IMR-90 (cell line): ENCODE measurements around the gene VTN. TPM values are rescaled to one million over a fixed set of nuclear protein-coding genes. Genes with fewer than 3 reads are reported as not detected.

ENCODE experiments used
- ATAC-seq: fragments of 200-7000 bp; cut with Tn5 transposase; 2 replicates; pipeline ENCODE4 v1.9.1; 2020; ENCODE audit warnings: low read depth, mild to moderate bottlenecking, moderate library complexity
- BruUV-seq: library from RNA; stranded (reverse); fragments of 400-500 nt; replicated peaks from 2 replicates; lab custom pipeline; 2021; lab: Mats Ljungman, UMichigan
- CTCF ChIA-PET: fragments of 300-600 bp; formaldehyde crosslinking; extraction: SDS; loops from one replicate; lab custom pipeline; 2021; ENCODE audit warnings: antibody characterized with exemption; lab: Yijun Ruan, JAX
- POLR2A ChIA-PET: fragments of 300-600 bp; sonication (Branson Sonifier 250); formaldehyde crosslinking; loops from one replicate; lab custom pipeline; 2022; ENCODE audit warnings: antibody characterized with exemption; ENCODE audit not compliant: unreplicated experiment; lab: Charles Lee
- DNase-seq: peaks from one replicate; pipeline ENCODE4 v3.0.0; 2013
- H2AFZ ChIP-seq: replicated peaks from 2 replicates; pipeline ENCODE3; 2013; ENCODE audit warnings: low read length, mild to moderate bottlenecking; ENCODE audit not compliant: poor library complexity
- H2AK5ac ChIP-seq: 2 replicates; pipeline ENCODE4 v1.6.1; 2013; ENCODE audit warnings: low read depth, low read length, inconsistent platforms
- H2AK9ac ChIP-seq: replicated peaks from 2 replicates; pipeline ENCODE3; 2013; ENCODE audit warnings: mild to moderate bottlenecking, low read depth, low read length, moderate library complexity; ENCODE audit not compliant: poor library complexity
- H2BK120ac ChIP-seq: 2 replicates; pipeline ENCODE4 v1.6.1; 2013; ENCODE audit warnings: low read depth, low read length, inconsistent platforms
- H2BK15ac ChIP-seq: 3 replicates; pipeline ENCODE4 v1.6.1; 2013; ENCODE audit warnings: low read depth, low read length, inconsistent platforms
- H2BK20ac ChIP-seq: 2 replicates; pipeline ENCODE4 v1.6.1; 2013; ENCODE audit warnings: low read depth, mild to moderate bottlenecking, inconsistent platforms, low read length, moderate library complexity
- H2BK5ac ChIP-seq: 2 replicates; pipeline ENCODE4 v1.6.1; 2013; ENCODE audit warnings: mild to moderate bottlenecking, low read depth, low read length, inconsistent platforms; ENCODE audit not compliant: poor library complexity, severe bottlenecking
- H3K14ac ChIP-seq: replicated peaks from 2 replicates; pipeline ENCODE4 v1.6.1; 2013; ENCODE audit warnings: low read depth, low read length, inconsistent platforms
- H3K18ac ChIP-seq: 2 replicates; pipeline ENCODE4 v1.6.1; 2013; ENCODE audit warnings: low read depth, low read length, control low read depth
- H3K23ac ChIP-seq: 2 replicates; pipeline ENCODE4 v1.6.1; 2013; ENCODE audit warnings: low read depth, low read length, inconsistent platforms
- H3K27ac ChIP-seq: 2 replicates; pipeline ENCODE4 v1.5.1; 2013; ENCODE audit warnings: mild to moderate bottlenecking, control low read depth, low read length; ENCODE audit not compliant: insufficient read depth
- H3K27me3 ChIP-seq: 2 replicates; pipeline ENCODE4 v1.6.1; 2013; ENCODE audit warnings: low read length; ENCODE audit not compliant: control insufficient read depth, insufficient read depth
- H3K36me3 ChIP-seq: 2 replicates; pipeline ENCODE4 v1.6.1; 2013; ENCODE audit warnings: low read length, mixed read lengths; ENCODE audit not compliant: control insufficient read depth, insufficient read depth
- H3K4ac ChIP-seq: 2 replicates; pipeline ENCODE4 v1.6.1; 2013; ENCODE audit warnings: low read depth, low read length, inconsistent platforms
- H3K4me1 ChIP-seq: 2 replicates; pipeline ENCODE4 v1.6.1; 2013; ENCODE audit warnings: low read length, mixed read lengths; ENCODE audit not compliant: control insufficient read depth, insufficient read depth
- H3K4me2 ChIP-seq: 2 replicates; pipeline ENCODE4 v1.6.1; 2013; ENCODE audit warnings: low read depth, mild to moderate bottlenecking, control low read depth, low read length, moderate library complexity
- H3K4me3 ChIP-seq: 2 replicates; pipeline ENCODE4 v1.5.1; 2013; ENCODE audit warnings: low read depth, mild to moderate bottlenecking, control low read depth, low read length, moderate library complexity; ENCODE audit not compliant: insufficient read depth
- H3K56ac ChIP-seq: 2 replicates; pipeline ENCODE4 v1.6.1; 2013; ENCODE audit warnings: low read length, inconsistent platforms; ENCODE audit not compliant: insufficient read depth; ENCODE audit errors: extremely low read depth
- H3K79me1 ChIP-seq, 2 experiments: 2 replicates each; pipeline ENCODE4 v1.6.1; 2013; ENCODE audit warnings: low read length in 2 of 2, inconsistent platforms in 1 of 2, low read depth in 1 of 2
- H3K9ac ChIP-seq: 2 replicates; pipeline ENCODE4 v1.6.1; 2013; ENCODE audit warnings: low read depth, low read length, control low read depth
- H3K9me1 ChIP-seq: 2 replicates; pipeline ENCODE4 v1.6.1; 2013; ENCODE audit warnings: low read length, inconsistent platforms; ENCODE audit not compliant: insufficient read depth
- H3K9me3 ChIP-seq: 2 replicates; pipeline ENCODE4 v1.6.1; 2013; ENCODE audit warnings: low read length; ENCODE audit not compliant: control insufficient read depth, insufficient read depth
- H4K20me1 ChIP-seq: 2 replicates; pipeline ENCODE4 v1.6.1; 2013; ENCODE audit warnings: low read length, inconsistent platforms; ENCODE audit not compliant: insufficient read depth
- H4K5ac ChIP-seq: 2 replicates; pipeline ENCODE4 v1.6.1; 2013; ENCODE audit warnings: mild to moderate bottlenecking, low read depth, low read length, control low read depth
- H4K8ac ChIP-seq, 2 experiments: 2 replicates each; pipeline ENCODE4 v1.6.1; 2013; ENCODE audit warnings: low read depth in 2 of 2, low read length in 2 of 2, control low read depth in 1 of 2, inconsistent platforms in 1 of 2
- H4K91ac ChIP-seq: 2 replicates; pipeline ENCODE4 v1.6.1; 2013; ENCODE audit warnings: low read depth, low read length, inconsistent platforms; ENCODE audit not compliant: insufficient read depth
- BHLHE40 ChIP-seq: fragments of 150-350 bp; IDR thresholded peaks from 2 replicates; pipeline ENCODE4 v1.6.1; 2016; ENCODE audit warnings: mild to moderate bottlenecking, low read depth, low read length
- CEBPB ChIP-seq: IDR thresholded peaks from 2 replicates; pipeline ENCODE4 v1.6.1; 2012; ENCODE audit warnings: low read depth, low read length, improper control_type of control experiment
- CHD1 ChIP-seq: IDR thresholded peaks from 2 replicates; pipeline ENCODE4 v1.6.1; 2012; ENCODE audit warnings: low read depth, low read length, improper control_type of control experiment
- FOS ChIP-seq: fragments of 150-350 bp; IDR thresholded peaks from 2 replicates; pipeline ENCODE4 v1.6.1; 2016; ENCODE audit warnings: low read depth, low read length
- MAFK ChIP-seq: IDR thresholded peaks from 2 replicates; pipeline ENCODE4 v1.6.1; 2012; ENCODE audit warnings: low read depth, low read length, improper control_type of control experiment
- MAZ ChIP-seq: IDR thresholded peaks from 2 replicates; pipeline ENCODE4 v1.6.1; 2012; ENCODE audit warnings: low read depth, mild to moderate bottlenecking, low read length, improper control_type of control experiment, moderate library complexity, borderline replicate concordance
- MXI1 ChIP-seq: IDR thresholded peaks from 2 replicates; pipeline ENCODE4 v1.6.1; 2012; ENCODE audit warnings: low read depth, mild to moderate bottlenecking, low read length, moderate library complexity, borderline replicate concordance
- NFE2L2 ChIP-seq: fragments of 150-350 bp; IDR thresholded peaks from 2 replicates; pipeline ENCODE4 v1.6.1; 2016; ENCODE audit warnings: low read depth, mild to moderate bottlenecking, low read length
- POLR2A ChIP-seq: IDR thresholded peaks from 2 replicates; pipeline ENCODE4 v1.6.1; 2012; ENCODE audit warnings: mild to moderate bottlenecking, low read depth, low read length
- RAD21 ChIP-seq: IDR thresholded peaks from 2 replicates; pipeline ENCODE4 v1.6.1; 2012; ENCODE audit warnings: low read length, improper control_type of control experiment
- RCOR1 ChIP-seq: IDR thresholded peaks from 2 replicates; pipeline ENCODE4 v1.6.1; 2012; ENCODE audit warnings: mild to moderate bottlenecking, low read length, improper control_type of control experiment; ENCODE audit not compliant: insufficient replicate concordance
- RFX5 ChIP-seq: IDR thresholded peaks from 2 replicates; pipeline ENCODE4 v1.8.0; 2012; ENCODE audit warnings: low read depth, mild to moderate bottlenecking, low read length, moderate library complexity
- SMC3 ChIP-seq: fragments of 150-350 bp; IDR thresholded peaks from 2 replicates; pipeline ENCODE4 v1.6.1; 2016; ENCODE audit warnings: low read depth, mild to moderate bottlenecking, antibody characterized with exemption, low read length, moderate library complexity
- WGBS, 2 experiments: methylation state at CpG; one replicate each; pipeline versions ENCODE4 v1.1.5 to v1.1.7; 2013; ENCODE audit warnings: missing lambda C conversion rate in 2 of 2; ENCODE audit not compliant: insufficient read length in 1 of 2; ENCODE audit errors: extremely low coverage in 2 of 2; 5-methylcytosine and 5-hydroxymethylcytosine counted together
- dilution Hi-C: fragments of 300-500 bp; cut with HindIII; formaldehyde crosslinking; loops from one replicate; pipeline ENCODE4 v1.14.3; 2018; ENCODE audit warnings: low sequenced_read_pairs; ENCODE audit not compliant: unreplicated experiment
- in situ Hi-C: fragments of 300-500 bp; cut with MboI; formaldehyde crosslinking; loops from 3 replicates; pipeline ENCODE4 v1.14.3; 2019; ENCODE audit warnings: low sequenced_read_pairs, inconsistent platforms, mixed read lengths
- intact Hi-C: fragments of 100-400 bp; cut with micrococcal nuclease; formaldehyde crosslinking; loops from 2 replicates; pipeline ENCODE4 v1.10.0; 2022
- polyA plus RNA-seq, 3 experiments: library from polyadenylated mRNA; depleted of rRNA; stranded (reverse); fragments of >200 nt; gene quantifications; 2 replicates each; pipeline ENCODE4 v1.2.3, GENCODE V29; 2012; ENCODE audit warnings: low replicate concordance in 1 of 3
- total RNA-seq: library from RNA; depleted of rRNA; stranded (reverse); fragments of >200 nt; gene quantifications from 2 replicates; pipeline ENCODE4 v1.2.3, GENCODE V29; 2012
- TF ChIP-seq, protein P1 (sequence below): fragments of 150-350 bp; IDR thresholded peaks from 2 replicates; pipeline ENCODE4 v1.6.1; 2017; ENCODE audit warnings: mild to moderate bottlenecking, antibody characterized with exemption, low read length, low read depth
- TF ChIP-seq, protein P2 (sequence below): conservative IDR thresholded peaks from 2 replicates; pipeline ENCODE4 v1.5.1; 2012; ENCODE audit warnings: mild to moderate bottlenecking, low read depth, low read length, improper control_type of control experiment

VTN gene
- total and polyA plus RNA-seq, 2 of the 4 experiments (the other 2 are of a cell fraction): 0.18 to 1.0 TPM

DNA sequence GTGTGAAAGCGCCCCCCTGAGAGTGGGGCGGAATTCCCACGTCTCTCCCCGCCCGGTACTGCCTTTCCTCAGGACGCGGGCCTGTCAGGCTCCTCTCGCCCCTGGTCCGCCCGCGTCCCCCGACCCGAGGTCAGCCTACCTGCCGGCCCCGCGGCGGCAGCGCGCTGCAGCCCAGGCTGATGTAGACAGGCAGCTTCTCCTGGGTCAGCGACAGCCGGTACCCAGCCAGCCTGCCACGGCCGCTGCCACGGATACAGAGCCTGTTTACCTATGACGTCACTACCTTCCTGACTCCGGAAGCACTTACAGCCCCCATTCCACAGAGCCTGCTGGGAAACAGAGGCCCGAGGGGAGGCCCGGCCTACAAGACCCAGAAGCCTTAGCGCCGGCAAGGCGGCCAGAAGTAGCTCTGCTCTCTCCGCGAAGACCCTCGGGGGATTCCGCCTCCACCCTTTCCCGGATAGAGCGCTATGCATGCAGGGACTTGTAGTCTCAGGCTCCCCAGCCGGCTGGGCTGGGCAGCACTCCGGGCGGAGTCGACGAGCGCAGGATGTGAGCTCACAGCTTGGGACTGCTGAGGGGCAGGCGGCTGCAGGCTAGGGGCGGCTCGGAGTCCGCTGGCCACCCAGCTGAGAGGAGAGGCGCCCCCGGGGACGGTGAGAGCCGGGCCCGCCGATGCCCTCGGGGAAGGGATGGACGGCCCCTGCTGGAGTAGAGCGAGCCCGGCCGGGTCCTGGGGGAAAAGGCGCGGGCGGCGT is 34.7 kb downstream of the VTN start, which contains the start of the genes IFT20 and TNFAIP1:
TSS of gene IFT20 (minus strand) at position 272 of the 758 bp plus-strand sequence. CDS start 3,487 bp downstream, outside the sequence.
TSS of gene TNFAIP1 (plus strand) at position 561 of the 758 bp plus-strand sequence. CDS start 3,761 bp downstream, outside the sequence.
- in situ Hi-C loops: loop anchor here (25.0 kb wide), 1 partner anchor 798 kb away; no protein-coding TSS in a partner anchor
- peak within 1 kb of the TSS; percentile 93 for H2AFZ ChIP-seq
- TF ChIP-seq BHLHE40: no peak
- TF ChIP-seq, protein P1, sequence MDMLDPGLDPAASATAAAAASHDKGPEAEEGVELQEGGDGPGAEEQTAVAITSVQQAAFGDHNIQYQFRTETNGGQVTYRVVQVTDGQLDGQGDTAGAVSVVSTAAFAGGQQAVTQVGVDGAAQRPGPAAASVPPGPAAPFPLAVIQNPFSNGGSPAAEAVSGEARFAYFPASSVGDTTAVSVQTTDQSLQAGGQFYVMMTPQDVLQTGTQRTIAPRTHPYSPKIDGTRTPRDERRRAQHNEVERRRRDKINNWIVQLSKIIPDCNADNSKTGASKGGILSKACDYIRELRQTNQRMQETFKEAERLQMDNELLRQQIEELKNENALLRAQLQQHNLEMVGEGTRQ: no peak
- no peak; the same call in 1 of the 2 replicates for TF ChIP-seq MAFK
- TF ChIP-seq RFX5: no peak
- peak; percentile 28; the same call in 1 of the 2 replicates for TF ChIP-seq MXI1
- TF ChIP-seq SMC3: no peak
- peak; percentile 36; the same call in 1 of the 2 replicates for TF ChIP-seq NFE2L2
- peak; percentile 42 for TF ChIP-seq RCOR1
- peak; percentile 87 for TF ChIP-seq MAZ
- peak; percentile 44; the same call in 1 of the 2 replicates for TF ChIP-seq CHD1
- no peak for TF ChIP-seq CEBPB
- TF ChIP-seq POLR2A: peak; percentile 98
- peak; percentile 4; the same call in 1 of the 2 replicates for TF ChIP-seq RAD21
- TF ChIP-seq, protein P2, sequence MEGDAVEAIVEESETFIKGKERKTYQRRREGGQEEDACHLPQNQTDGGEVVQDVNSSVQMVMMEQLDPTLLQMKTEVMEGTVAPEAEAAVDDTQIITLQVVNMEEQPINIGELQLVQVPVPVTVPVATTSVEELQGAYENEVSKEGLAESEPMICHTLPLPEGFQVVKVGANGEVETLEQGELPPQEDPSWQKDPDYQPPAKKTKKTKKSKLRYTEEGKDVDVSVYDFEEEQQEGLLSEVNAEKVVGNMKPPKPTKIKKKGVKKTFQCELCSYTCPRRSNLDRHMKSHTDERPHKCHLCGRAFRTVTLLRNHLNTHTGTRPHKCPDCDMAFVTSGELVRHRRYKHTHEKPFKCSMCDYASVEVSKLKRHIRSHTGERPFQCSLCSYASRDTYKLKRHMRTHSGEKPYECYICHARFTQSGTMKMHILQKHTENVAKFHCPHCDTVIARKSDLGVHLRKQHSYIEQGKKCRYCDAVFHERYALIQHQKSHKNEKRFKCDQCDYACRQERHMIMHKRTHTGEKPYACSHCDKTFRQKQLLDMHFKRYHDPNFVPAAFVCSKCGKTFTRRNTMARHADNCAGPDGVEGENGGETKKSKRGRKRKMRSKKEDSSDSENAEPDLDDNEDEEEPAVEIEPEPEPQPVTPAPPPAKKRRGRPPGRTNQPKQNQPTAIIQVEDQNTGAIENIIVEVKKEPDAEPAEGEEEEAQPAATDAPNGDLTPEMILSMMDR: 0 out of 2 replicates have a peak, but pooled peaks have one; percentile 2
- TF ChIP-seq FOS: peak; percentile 59

More for the DNA sequence above, 34.7 kb downstream of the VTN start, which contains the start of the genes IFT20 and TNFAIP1:
- BruUV-seq: no TSS peak
- Histone ChIP-seq H2BK120ac (peak within 1 kb of the TSS; percentile 55), H3K27me3 (no peaks in the 10 kb centered on the region), H4K20me1 (peaks cover 51% of the 10 kb centered on the region; the same call in 1 of the 2 replicates), H3K56ac (peak within 1 kb of the TSS; percentile 71), H3K4ac (peak within 1 kb of the TSS; percentile 86), H4K91ac (peak within 1 kb of the TSS; percentile 72), H3K4me2 (peak within 1 kb of the TSS; percentile 92), H3K9me3 (no peaks in the 10 kb centered on the region), H3K9me1 (peaks cover 16% of the 10 kb centered on the region), H3K27ac (peak within 1 kb of the TSS; percentile 65), H2BK20ac (peak within 1 kb of the TSS; percentile 7; the same call in 1 of the 2 replicates), H3K4me1 (peaks cover 13% of the 10 kb centered on the region), H3K23ac (peak within 1 kb of the TSS; percentile 83), H2AK5ac (peak within 1 kb of the TSS; percentile 92), H3K36me3 (peaks cover 27% of the 10 kb centered on the region), H3K14ac (peak within 1 kb of the TSS; percentile 90), H3K9ac (peak within 1 kb of the TSS; percentile 82), H2AK9ac (peak within 1 kb of the TSS; percentile 98), H4K5ac (peak within 1 kb of the TSS; percentile 21), H2BK5ac (peak within 1 kb of the TSS; percentile 60), H3K4me3 (peak within 1 kb of the TSS; percentile 59), H3K18ac (peak within 1 kb of the TSS; percentile 1; the same call in 1 of the 2 replicates), H3K79me1 (peaks cover 36 to 91% of the 10 kb centered on the region in 2 experiments), H4K8ac (peak within 1 kb of the TSS; percentile 75 to 81; a peak in 3 of 4 replicates), H2BK15ac (peak within 1 kb of the TSS; percentile 34; the same call in 1 of the 3 replicates)
- WGBS, 2 experiments: 0% methylated on average over 17 of the region's 62 CpGs; no CpG with 5 or more reads in 1 of the 2 experiments
- ATAC-seq (peak; percentile 93), DNase-seq (peak; percentile 100)
- intact Hi-C loops: loop anchor here (5.0 to 10.0 kb wide), 3 partner anchors 103 to 443 kb away; partner anchors contain the start of genes LYRM9 and NLK
- POLR2A ChIA-PET: interaction anchor here (0.6 to 1.8 kb wide), 3 partner anchors 11 to 58 kb away, joined by 3 to 8 read pairs (median 4); partner anchors contain the start of gene POLDIP2
- dilution Hi-C loops: no loop called here
- CTCF ChIA-PET: interaction anchor here (1.1 to 1.4 kb wide), 4 partner anchors 16 to 101 kb away, joined by 3 to 6 read pairs (median 4); no protein-coding TSS in a partner anchor
